Endometrial microvascular endothelial cells (primary cell): ENCODE results near the gene GRK2. TPM values are rescaled to one million over a fixed set of nuclear protein-coding genes. Genes with fewer than 3 reads are reported as not detected.

Experiments
- in situ Hi-C: cut with HindIII; loops from 2 replicates; pipeline ENCODE4 v1.10.0; 2017; ENCODE audit warnings: low sequenced_read_pairs, low pct_unique_long_range_greater_than_20kb; ENCODE audit errors: inconsistent ontology term
- total RNA-seq: library from RNA; depleted of rRNA; stranded (reverse); fragments of >200 nt; gene quantifications from one replicate; pipeline ENCODE4 v1.2.3, GENCODE V29; 2015; ENCODE audit errors: inconsistent ontology term

GRK2 gene
- total RNA-seq, 1 donor from 2014 or later, result 70.4 TPM

DNA sequence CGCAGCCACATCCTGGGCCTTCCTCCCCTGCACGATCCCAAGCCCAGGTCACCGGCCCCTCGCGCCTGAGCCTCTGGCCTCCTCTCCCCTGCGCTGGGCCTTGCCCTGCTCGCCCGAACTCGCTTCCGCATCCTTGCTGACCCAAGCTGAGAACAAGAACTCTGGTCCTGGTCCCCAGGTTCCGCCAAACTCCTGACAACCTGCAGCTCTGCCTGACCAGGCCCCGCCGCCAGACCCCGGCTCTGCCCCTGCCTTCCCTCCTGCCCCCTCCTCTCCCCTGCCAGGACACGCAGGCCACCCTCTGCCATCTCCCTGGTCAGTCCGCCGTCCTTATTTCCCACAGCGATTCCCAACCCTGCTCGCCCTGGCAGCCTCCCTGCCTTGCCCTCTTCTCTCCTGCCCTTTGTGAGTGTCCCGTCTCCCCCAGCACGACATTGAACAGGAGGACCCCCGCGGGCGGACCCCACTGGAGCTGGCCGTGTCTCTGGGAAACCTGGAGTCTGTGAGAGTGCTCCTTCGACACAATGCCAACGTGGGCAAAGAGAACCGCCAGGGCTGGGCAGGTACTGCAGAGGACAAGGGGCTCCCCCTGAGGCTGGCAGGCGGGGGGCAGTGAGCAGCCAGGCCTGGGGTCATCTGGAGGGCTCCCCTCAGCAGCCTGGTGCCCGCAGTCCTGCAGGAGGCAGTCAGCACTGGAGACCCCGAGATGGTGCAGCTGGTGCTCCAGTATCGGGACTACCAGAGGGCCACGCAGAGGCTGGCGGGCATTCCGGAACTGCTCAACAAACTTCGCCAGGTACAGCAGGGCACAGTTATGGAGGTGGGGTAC lies 23.6 kb downstream of the GRK2 start:
- in situ Hi-C loops, result no loop called here

DNA sequence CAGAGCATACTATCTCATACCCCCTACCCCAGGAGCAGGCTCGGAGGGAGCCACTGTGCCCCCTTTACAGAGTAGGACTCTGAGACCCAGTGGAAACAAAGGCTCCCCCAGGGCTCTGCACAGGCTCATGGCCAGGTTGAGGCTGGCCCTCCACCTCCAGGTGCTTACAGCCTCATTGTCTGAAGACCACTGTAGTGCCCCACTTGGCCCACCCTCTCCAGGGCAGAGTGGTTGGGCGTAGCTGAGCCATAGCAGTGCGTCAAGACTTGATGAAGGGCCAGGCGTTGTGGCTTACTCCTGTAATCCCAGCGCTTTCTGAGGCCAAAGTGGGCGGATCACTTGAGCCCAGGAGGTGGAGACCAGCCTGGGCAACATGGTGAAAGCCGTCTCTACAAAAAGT lies 24.5 kb downstream of the GRK2 start:
- in situ Hi-C loops, result no loop called here

DNA sequence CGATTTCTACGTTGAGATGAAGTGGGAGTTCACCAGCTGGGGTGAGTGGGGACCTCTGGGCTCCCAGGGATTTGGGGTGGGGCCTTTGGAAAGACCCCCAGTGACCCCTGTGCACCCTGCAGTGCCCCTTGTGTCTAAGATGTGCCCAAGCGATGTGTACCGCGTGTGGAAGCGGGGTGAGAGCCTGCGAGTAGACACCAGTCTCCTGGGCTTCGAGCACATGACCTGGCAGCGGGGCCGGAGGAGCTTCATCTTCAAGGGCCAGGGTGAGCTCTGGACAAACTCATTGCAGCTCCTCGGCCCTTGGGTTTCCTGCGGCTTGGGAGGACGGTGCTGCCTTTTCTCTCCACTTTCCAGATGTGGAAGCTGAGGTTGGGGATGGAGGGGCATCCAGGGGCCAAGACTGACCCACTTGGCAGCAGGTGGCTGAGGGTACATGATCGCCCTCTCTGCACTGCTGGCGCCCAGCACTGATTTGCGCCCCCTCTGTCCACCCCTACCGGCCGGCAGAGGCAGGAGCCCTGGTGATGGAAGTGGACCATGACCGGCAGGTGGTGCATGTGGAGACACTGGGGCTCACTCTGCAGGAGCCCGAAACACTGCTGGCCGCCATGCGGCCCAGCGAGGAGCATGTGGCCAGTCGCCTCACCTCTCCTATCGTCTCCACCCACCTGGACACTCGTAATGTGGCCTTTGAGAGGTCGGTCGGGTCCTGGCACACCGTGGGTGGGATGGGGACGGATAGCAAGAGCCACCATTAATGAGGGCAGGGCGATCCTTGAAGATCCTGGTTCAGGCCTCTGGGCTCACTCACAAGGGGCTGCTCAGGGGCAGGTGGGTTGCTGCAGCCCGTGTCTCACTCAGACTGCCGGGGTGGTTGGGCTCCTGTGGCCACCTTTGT lies 25.5 kb downstream of the GRK2 start:
- in situ Hi-C loops, result no loop called here

DNA sequence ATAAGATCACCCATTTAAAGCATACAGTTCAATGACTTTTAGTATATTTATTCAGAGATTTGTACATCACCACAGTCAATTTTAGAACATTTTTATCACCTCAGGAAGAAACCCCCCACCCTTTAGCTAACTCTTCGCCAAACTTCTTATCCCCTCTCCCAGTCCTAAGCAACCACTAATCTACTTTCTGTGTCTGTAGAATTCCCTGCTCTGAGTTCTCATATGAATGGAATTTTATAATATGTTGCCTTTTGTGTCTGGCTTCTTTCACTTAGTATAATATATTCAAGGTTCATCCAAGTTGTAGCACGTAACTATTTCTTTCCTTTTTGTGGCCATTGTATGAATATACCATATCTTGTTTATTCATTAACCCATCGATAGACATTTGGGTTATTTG lies 26.4 kb downstream of the GRK2 start:
- in situ Hi-C loops, result no loop called here

DNA sequence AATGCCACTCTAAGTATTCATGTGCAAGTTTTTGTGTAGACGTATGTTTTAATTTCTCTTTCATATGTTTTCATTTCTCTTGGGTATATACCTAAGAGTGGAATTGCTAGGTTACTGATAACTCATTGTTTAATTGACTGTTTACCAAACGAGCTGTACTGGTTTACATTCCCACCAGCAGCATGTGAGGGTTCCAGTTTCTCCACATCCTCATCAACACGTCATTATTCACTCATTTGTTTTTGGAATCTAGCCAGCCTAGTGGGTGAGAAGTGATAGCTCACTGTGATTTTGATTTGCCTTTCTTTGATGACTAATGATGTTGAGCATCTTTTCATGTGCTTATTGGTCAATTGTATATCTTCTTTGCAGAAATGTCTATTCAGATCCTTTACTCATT lies 26.8 kb downstream of the GRK2 start:
- in situ Hi-C loops, result no loop called here

DNA sequence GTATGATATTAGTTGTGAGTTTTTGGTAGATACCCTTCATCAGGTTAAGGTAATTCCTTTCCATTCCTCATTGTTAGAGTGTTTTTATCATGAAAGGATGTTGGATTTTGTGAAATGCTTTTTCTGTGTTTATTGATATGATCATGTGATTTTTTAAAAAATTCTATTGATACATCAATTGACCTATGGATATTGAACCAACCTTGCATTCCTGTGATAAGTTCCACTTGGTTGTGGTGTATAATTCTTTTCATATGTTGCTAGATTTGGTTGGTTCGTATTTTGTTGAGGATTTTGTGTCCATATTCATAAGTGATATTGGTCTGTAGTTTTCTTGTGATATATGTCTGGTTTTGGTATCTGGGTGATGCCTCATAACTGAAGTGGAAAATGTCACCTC lies 29.6 kb downstream of the GRK2 start:
- in situ Hi-C loops, result no loop called here

DNA sequence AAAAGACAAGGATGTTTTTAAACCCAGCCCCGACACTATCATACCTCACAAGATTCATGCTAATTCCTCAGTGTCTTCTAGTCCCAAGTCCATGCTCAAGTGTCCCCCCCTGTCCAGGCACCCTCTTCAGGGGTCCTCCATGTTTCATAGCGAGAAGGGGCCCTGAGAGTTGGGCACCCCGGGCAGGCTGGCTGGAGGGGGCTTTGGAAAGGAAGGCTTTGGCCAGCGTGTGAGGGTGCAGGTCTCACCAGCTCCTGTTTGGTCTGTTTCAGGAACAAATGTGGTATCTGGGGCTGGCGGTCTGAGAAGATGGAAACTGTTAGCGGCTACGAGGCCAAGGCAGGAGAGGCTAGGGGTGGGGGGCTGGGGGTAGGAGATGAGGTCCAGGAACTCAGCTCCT lies 32.5 kb downstream of the GRK2 start:
- in situ Hi-C loops, result no loop called here

DNA sequence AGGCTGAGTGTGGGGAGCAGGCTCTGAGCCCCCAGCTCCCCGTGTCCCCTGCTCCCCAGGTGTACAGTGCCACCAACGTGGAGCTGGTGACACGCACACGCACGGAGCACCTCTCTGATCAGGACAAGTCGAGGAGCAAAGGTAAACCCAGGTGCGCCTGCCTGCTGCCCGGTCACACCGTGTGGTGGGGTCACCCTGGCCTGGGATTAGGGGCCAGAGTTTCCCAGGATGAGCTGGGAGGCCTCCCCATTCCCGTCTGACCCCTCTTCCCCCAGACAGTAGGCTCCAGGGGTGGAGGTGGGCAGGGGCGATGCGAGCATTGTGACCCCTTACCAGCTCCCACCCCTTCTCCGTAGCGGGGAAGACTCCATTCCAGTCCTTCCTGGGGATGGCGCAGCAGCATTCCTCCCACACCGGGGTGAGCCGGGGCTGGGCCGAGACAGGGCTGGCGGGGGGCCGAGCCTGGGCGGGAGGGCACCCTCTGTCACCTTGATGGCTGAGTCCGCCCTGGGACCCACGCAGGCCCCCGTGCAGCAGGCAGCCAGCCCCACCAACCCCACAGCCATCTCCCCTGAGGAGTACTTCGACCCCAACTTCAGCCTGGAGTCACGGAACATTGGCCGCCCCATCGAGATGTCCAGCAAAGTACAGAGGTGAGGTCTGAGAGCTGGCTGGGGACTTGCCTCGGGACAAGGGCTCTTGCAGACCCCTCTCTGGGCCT lies 33.4 kb downstream of the GRK2 start:
- in situ Hi-C loops, result no loop called here

DNA sequence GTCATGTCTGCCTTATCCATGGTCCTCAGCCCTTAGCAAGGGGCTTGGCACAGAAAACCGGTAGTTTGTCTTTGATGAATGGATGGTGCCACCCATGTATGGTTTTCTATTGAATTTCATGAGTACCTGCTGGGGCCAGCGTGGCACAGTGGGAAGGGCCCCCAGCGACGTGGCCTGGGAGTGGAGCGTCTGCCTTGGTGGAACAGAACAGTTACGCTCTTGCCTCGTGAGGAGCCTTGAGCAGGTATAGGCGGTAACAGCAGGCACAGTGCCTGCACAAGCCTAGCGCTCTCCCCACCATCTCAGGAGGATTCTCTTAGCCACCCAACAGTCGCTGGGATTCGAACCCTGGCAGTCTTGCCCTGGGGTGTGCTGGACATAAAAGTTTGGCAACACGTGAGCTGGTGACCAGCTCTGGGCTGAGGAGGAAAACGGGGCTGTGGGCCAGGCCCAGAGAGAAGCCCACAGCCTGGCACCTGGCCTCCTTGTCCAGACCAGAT lies 34.0 kb downstream of the GRK2 start:
- in situ Hi-C loops, result no loop called here

DNA sequence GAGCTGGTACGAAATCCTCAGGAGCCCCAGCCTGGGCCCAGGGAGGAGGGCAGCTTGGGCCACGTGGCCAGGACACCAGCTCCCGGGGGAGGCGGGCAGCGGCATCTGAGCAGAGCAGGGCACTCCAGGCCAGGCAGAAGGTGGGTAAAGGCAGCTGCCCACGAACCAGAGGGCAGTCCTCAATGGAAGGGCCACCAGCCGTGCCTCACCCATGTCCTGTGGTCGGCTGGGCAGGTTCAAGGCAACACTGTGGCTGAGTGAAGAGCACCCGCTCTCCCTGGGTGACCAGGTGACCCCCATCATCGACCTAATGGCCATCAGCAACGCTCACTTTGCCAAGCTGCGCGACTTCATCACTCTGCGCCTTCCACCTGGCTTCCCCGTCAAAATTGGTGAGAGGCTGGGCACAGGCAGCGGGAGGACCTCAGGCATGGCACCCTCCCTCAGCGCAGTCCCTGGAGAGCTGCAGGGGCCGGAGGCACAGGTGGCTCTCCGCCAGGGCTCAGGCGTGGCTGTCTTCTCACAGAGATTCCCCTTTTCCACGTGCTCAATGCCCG lies 34.6 kb downstream of the GRK2 start:
- in situ Hi-C loops, result no loop called here

DNA sequence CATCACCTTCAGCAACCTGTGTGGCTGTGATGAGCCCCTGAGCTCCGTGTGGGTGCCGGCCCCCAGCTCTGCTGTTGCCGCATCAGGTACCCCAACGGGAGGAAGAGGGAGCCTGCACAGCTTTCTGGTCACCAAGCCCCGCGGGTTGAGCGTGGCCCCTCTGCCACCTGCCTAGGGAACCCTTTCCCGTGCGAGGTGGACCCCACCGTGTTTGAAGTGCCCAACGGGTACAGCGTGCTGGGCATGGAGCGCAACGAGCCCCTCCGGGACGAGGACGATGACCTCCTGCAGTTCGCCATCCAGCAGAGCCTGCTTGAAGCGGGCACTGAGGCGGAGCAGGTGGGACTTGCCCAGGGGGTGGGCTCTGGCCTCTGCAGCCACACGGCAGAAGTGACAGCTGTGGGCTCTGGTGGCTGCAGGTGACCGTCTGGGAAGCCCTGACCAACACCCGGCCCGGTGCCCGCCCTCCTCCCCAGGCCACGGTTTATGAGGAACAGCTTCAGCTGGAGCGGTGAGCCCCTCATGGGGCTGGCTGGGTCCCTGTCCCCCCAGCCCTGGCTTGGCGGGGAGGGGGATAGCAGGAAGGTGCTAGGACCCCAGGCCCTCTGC lies 35.1 kb downstream of the GRK2 start:
- in situ Hi-C loops, result no loop called here

DNA sequence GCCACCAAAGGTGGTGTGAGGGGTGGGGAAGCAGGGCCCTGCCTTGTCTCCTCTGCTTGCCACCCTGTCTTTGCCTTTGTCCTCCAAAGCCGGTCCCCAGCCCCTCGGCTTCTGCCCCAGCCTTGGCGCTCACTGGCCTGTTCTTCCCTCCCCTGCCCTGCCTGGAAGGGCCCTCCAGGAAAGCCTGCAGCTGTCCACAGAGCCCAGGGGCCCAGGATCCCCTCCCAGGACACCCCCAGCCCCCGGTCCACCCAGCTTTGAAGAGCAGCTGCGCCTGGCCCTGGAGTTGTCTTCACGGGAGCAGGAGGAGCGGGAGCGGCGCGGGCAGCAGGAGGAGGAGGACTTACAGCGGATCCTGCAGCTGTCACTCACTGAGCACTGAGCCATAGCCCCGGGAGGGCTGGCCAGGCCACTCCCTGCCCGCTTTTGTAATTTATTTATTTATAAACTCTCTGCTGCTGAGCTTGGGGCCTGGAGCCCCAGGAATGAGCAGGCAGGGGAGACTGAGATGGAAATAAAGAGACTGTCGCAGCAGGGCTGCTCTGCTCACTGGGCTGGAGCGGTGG lies 35.8 kb downstream of the GRK2 start:
- in situ Hi-C loops, result no loop called here

DNA sequence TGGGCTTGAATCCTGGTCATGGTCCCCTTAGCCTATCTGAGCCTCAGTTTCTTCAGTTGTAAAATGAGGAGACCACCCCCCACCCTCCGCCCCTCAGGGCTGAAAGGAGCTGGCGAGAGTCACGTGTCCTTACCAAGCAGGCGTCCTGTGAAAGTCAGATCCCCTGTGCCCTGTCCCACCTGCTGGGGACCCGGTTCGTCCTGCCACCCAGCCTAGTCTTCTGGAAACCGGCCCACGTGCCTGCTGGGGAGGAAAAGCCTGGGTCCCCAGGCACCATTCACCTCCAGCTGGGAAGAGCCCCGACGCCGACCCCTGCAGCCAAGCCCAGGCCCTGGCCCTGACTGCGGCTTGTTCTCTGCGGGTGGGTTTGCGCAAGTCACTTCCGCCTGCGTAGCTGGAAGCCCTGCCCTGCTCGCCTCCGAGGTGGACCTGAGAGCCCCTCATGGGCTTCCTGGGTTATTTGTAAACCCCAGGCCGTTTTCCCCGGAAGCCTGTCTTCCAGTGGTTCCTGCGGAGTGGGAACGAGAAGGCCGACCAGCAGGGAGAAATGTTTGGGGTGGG lies 36.4 kb downstream of the GRK2 start:
- in situ Hi-C loops, result no loop called here

DNA sequence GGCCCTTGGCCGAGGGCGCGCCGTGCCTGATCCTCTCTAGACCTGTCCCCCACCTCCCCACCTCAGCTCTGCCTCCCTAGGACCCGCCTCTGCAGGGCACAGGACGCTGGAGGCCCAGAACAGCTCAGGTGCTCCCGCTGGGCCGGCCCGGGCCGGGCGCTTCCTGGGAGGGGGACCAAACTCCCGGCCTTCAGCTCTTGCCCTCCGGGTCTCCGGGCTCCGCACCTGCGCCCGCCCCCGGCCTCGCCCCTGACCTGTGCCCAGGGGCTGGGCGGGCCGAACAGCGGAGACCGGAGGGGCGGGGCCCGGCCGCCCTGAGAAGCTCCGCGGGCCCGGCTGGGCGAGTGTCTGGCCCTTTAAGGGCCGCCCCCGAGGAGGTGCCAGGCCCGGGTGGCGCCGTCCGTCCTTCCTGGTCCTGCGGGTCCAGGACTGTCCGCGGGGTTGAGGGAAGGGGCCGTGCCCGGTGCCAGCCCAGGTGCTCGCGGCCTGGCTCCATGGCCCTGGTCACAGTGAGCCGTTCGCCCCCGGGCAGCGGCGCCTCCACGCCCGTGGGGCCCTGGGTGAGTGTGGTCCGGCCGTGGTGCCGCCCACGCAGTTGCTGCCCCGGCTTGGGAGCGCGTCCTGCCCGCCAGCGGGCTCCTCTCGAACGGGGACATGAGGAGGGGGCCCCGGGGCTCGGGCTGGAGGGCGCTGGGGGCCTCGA lies 37.0 kb downstream of the GRK2 start, which contains the start of gene SSH3:
SSH3 (plus strand) TSS at position 399 of the 703 bp plus-strand sequence; CDS start at position 495, 96 bp downstream.
- in situ Hi-C loops, result no loop called here

DNA sequence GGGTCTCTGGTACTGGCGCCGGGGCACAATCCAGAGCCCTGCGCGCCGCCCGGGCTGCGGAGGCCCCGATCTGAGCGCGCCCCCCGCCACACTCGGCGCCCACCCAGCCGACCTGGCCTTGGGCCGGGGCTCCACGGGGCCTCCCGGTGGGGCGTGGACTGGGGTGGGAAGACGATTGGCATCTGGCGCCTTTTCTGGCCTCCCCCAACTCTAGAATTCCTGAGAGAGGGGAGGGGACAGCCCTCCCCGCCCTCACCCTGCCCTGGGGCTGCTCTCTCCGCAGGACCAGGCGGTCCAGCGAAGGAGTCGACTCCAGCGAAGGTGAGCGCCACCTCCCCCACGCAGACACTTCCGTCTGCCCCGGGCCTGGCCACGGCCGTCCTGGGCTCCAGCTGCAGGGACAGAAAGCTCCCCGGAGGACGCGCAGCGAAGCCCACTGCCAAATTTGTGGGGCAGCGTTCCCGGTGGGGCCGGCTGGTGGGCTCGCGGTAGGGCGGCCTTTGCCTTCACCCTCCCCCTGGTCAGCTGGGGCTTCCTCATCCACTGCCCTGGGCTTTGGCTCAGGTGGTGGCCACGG lies 37.6 kb downstream of the GRK2 start:
- in situ Hi-C loops, result no loop called here

DNA sequence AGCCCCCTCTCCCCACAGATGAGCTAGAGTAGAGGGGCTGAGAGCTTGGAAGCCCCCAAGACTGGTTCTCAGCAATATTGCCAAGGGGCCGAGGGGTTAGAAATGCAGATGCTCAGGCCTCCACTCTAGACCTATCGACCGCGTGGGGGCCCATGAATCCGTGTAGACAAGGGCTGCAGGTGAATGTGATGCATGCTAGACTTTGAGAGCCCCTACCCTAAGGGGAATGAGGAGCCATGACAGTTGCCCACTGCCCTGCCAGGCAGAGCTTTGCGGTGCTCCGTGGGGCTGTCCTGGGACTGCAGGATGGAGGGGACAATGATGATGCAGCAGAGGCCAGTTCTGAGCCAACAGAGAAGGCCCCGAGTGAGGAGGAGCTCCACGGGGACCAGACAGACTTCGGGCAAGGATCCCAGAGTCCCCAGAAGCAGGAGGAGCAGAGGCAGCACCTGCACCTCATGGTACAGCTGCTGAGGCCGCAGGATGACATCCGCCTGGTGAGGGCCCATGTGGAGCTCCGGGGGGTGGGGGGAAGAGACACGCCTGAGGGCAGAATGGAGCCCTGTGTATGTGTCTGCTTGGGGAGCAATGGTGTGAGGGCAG lies 38.3 kb downstream of the GRK2 start:
- in situ Hi-C loops, result no loop called here
